ENCODE measurements around the gene TRPM1.

Gene TRPM1

DNA sequence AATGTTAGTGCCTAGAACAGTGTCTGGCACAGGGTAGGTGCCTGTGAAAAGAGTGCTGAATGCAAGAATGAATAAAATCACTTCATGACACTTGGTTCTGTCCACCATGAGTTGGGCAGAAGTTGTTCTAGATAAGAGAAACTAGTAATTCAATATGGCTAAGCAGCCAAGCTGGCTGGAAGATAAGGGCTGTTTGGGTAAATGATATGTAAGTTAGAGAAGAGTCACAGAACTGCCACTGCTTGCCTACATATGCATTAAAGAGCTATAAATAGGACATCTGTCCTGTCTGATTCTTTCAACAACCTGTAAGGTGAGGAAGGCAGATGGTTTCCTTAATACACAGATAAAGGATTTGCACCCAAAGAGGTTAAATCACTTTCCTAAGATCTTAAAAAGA, 123.2 kb downstream of the TRPM1 start:
- no peak for DNase-seq (ENCODE audit: low read depth, low spot score)

DNA sequence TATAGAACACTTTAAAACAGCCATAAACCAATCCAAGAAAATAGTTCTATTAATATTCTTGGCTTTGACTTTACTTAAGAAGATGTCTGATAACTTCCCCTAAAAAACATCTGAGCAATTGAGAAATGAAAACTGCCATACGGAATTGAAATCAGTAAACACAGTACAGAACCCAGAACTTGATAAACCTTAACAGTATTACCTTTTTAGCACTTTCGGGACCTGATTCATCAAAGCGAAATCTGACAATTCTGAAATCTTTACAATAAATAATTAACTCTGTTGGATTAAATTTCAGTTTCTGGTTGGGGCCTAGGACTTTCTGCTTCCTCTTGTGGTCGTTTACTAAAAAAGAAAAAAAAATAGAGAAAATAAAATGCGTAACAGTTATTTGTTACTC, 127.4 kb downstream of the TRPM1 start:
- no peak for DNase-seq (ENCODE audit: low read depth, low spot score)

DNA sequence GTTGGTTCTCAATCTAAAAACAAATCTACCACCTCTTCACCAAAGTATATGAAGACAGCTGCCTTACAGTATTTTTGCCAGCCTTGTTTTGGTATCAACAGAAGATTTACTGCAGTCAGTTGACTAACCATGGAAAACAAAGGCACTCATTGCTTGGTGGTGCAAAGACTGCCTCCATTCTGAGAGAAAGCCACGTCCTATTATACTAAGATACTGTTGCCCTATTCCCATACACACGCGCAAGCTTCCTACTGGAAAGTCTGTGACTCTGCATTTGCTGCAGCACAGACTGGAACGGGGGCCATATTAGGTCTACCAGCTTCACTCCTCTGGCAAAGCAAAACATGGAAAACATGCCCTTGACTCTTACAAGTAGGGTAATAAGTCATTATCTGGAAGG, 128.1 kb downstream of the TRPM1 start:
- DNase-seq (ENCODE audit: low read depth, low spot score): no peak

DNA sequence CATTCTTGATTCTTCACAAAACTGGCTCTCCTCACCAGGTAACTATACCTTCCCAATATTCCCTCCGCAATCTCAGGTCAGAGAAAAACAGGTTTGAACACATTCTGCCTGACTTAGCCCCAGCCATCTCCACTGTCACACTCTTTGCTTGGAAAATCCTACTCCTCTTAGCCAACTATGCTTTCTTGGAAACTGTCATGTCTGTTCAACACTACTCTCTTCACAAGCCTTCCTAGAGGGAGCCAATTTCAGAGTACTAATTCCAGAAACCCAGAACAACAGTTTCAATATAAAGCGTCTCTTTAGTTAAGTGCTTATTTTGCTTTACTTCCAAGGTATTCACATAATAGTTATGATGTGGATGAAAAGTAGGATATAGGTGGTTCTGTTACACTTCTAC, 131.8 kb downstream of the TRPM1 start:
- no peak for DNase-seq (ENCODE audit: low read depth, low spot score)

DNA sequence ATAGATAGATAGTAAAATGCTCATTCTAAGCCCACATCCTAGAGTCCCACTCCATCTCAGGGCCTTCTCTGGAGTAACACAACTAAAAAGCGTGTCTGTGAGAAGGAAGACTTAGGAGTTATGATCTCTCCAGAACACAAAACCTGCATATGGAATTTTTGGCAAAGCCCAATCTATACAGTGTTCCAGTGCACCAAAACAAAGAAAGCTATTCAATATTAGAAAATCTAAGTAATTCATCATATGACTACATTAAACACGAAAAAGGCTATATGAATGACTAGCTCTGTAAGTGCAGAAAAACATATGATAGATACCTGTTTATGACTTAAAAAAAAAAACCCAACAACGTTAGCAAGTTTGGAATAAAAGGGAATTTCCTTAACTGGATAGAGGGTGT, 137.8 kb downstream of the TRPM1 start:
- no peak for DNase-seq (ENCODE audit: low read depth, low spot score)

DNA sequence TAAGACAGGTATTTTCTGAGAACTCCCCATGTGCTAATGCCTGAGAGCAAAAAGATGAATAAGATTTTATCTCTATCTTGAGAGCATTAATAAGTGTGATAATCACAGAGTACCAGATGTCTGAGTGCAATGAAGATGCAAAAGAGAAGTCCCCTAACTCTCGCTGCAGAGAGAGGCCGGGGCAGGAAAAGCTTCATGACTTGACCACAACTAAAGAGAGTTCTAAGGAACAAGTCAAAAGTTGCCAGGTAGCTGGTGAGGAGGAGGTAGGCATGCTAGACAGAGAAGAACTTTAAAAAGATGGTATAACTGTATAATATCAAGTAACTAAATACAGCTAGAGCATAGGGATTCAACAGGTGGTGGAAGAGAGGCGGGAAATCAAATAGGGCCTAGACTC, 138.9 kb downstream of the TRPM1 start:
- no peak for DNase-seq (ENCODE audit: low read depth, low spot score)

DNA sequence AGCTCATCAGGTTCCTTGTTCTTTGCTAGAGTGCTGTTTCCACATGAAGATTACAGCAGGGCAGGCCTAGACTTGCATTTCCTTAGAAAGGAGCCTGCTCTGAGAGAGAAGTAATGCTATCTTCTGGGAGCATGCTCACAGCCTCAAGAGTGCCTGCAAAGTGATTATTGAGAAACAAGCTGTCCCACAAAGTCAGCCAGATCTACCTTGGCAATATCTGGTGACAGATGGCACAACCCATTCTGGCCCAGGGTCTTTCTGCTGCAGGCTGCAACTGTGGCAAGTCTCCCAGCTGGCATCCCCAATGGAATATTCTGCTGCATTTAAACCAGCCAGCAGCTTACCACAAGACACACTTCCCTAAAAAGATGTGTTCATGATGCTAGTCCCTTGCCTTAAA, 139.4 kb downstream of the TRPM1 start:
- DNase-seq (ENCODE audit: low read depth, low spot score): no peak

DNA sequence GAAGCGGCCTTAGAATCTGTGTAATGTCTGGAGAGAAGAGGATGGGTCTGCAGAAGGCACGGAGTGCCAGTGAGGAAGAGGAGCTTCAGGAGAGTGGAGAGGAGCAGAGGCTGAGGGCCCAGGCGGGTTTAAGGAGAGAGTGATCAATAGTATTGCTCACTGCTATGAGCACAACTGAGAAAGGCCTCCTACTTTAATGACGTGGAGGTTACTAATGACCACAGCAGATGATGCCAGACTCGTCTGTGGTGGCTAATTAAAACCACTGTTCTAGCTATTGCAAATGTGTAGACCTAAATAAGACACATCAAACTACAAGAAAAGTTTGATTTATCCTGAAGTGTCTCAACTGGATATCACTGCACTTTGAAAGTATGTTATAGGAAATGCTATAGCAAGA, 143.3 kb downstream of the TRPM1 start:
- no peak for DNase-seq (ENCODE audit: low read depth, low spot score)

DNA sequence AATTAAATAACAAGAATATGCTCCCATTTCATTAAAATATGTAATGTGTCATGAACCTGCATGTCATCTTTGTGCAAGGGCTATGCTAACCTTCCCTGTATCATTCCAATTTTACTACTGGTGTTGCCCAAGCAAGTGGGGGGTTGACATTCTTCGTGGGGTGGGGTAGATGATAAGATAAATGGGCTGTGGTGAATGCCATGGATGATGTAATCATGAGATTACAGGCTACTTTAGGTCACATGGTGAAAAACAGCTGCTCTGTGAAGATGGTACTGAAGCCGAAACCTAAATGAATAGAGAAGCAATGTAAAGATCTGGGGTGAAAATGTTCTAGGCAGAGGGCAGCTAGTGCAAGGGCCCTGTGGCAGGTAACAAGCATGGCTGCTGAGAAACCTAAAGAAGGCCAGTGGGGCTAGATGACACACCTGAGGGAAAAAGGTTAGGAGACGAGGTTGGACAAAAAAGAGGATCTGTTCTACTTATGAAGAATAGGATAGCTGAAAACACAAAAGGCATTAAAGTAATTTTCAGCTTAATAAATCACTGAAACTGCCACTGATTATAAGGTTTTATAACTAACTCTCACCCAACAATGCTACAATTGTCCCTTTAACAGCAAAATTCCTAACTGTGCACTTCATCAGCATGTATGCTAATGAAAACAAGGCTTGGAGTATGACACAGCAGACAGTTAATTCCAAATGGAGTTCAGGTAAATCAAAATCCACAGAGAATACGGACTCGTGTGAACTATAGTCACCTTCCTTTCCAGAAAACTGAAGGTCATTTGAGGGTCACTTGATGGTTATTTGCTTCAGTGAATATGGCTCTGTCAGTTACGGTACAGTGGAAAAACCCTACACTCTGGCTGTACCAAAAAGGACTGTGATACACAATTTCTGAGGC, 145.1 kb downstream of the TRPM1 start:
- DNase-seq (ENCODE audit: low read depth, low spot score): no peak

DNA sequence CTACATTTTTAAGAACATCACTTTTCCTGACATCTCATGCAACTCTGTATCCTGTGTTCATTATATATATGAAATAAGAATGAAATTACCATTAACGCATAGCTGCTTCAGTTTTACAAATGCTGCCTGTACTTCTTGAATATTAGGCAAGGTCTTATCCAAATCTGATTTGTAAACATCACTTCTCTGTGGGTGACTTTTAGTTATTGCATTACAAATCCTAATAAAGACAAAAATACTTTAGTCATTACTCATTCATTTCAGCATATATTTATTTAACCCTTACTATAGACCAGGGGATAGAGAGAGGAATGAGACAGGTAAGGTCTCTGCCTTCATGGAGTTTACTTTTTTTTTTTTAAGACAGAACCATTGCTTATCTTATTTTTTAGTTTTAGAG, 146.9 kb downstream of the TRPM1 start:
- DNase-seq (ENCODE audit: low read depth, low spot score): no peak

DNA sequence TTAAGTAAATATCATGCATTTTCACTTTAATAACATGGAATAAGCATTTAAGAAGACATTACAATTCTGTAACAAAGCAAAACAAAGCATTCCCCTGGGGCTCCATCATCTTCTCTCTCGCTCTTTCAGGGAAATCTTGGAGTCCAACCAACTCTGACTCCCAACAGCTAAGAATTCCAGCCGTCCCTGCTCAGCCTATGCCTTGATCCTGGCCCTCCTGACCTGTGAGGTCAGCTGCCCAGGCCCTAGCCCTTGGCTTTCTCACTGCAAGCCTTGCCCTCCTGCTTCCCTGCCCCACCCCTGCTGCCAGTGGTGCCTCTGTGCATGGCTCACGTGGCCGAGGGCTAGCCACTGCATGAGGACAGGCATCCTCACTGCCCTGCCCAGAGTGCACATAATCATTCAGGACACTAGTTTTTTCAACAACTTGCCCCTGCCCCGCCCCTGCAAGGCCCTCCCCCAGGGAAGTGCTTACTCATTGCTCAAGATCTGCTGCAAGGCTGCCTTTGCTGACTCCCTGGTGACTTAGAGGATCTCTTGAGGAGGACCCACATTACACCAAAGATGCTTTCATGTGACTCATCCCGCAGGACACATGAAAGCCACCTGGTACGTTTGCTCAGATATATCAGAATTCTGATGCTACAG, 147.7 kb downstream of the TRPM1 start:
- DNase-seq (ENCODE audit: low read depth, low spot score): no peak

DNA sequence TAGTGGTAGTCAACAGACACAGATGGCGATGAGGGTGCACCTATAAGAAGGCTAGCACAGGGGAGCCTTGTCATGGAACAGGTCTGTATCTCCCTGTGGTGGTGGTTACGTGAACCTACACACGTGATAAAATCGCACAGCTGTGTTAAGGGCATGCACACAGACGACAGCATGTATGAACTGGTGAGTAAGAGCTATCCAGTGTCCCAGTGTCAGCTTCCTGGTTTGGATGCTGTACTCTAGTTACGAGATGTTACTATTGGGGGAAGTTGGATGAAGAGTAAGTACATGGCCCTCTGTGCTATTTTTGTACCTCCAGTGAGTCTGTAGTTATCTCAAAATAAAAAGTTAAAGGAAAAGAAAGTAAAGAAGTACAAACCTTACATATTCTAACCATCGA, 148.3 kb downstream of the TRPM1 start:
- no peak for DNase-seq (ENCODE audit: low read depth, low spot score)

Data from iPS DF 19.7 (cell line).